ENCODE results near the gene C1orf35. TPM values are rescaled to one million over a fixed set of nuclear protein-coding genes. Genes with fewer than 3 reads are reported as not detected.

C1orf35 gene
- total RNA-seq, 5 donors from 2014 or later (not counting 1 experiment from before 2014, with no cell fraction given), result 19.7 to 34.0 (median 32.3) TPM

DNA sequence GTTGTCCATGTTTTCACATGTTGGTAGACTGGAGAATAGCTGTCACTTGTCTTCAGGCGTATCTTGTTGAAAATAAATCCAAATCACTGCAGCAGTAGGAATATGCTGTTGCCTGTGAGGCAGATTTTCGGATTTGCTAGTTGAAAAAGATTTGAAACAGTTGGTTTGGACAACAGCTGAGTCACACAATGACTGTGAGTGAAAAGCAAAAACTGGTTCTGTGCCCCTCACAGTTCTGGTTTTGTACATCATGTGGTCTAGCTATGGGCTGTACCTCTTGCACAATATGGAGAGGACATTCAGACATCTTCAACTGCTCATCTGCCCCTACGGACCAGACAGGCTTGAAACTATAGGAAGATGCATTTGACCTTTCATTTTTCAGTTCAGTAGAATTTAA is 18.8 kb downstream of the C1orf35 start:
- Histone ChIP-seq H3K27me3 (replicated peaks in 1 of 2; ENCODE audit: control insufficient read depth in 2 of 2, extremely low read depth in 1 of 2, insufficient read depth in 2 of 2, low read length in 1 of 2) (no peaks in the 10 kb centered on the region), H3K4me3 (ENCODE audit: control insufficient read depth in 1 of 2, extremely low read depth in 1 of 2, low read length in 1 of 2) (peak overlapping the region; percentile 88 to 95), H3K36me3 (ENCODE audit: control insufficient read depth in 2 of 2, extremely low read depth in 1 of 2, insufficient read depth in 1 of 2, low read length in 1 of 2) (peaks cover 2 to 10% of the 10 kb centered on the region in 2 donors), H3K4me1 (ENCODE audit: control insufficient read depth in 1 of 2, extremely low read depth in 1 of 2, insufficient read depth in 2 of 2, low read length in 2 of 2) (peaks cover 46 to 87% of the 10 kb centered on the region in 2 experiments), H3K9me3 (no peaks in the 10 kb centered on the region), H3K27ac (ENCODE audit: low read length) (peak overlapping the region; percentile 87)
- Mint-ChIP-seq H3K4me1 (peaks cover 64 to 74% (median 69%) of the 10 kb centered on the region in 3 donors), H3K4me3 (peak overlapping the region; percentile 93 to 94 (median 94)), H3K27me3 (no peaks in the 10 kb centered on the region), H3K36me3 (peaks cover 21% of the 10 kb centered on the region), H3K27ac (peak overlapping the region; percentile 91), H3K9me3 (no peaks in the 10 kb centered on the region)
- ATAC-seq (replicated peaks in 1 of 4) (no peak), DNase-seq (no peak)
- 20% methylated on average over 1 of the region's 3 CpGs for WGBS (ENCODE audit: insufficient coverage)
- ChIA-PET CTCF (no interaction called here), POLR2A (interaction anchor here in 1 of 2 donors (0.6 to 2.2 kb wide), 3 partner anchors 15 to 1383 kb away, joined by 3 to 5 read pairs (median 4); no protein-coding TSS in a partner anchor)

DNA sequence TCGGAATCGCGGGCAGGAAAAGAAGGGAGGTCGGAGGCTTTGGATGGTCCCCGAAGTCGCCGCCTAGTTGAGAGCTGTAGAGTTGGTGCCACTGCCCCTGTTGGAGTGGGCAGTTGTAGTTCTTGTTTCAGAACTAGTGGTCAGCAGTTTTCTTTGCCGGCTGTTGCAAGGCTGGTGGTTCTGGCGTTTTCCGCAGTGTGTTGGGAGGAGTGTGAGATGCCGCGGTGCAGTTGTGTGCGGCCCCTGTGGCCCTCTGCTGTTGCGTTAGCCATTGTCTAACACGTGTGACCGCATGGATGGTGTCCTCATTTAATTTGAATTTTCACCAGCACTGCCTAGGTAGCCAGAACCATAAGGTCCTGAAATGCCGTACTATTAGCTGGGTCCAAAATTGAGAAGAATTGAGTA is 19.2 kb downstream of the C1orf35 start:
- H3K36me3 ChIP-seq (ENCODE audit: control insufficient read depth in 2 of 2, extremely low read depth in 1 of 2, insufficient read depth in 1 of 2, low read length in 1 of 2), result peaks cover 2 to 9% of the 10 kb centered on the region in 2 donors
- peak overlapping the region; percentile 87 for H3K27ac ChIP-seq (ENCODE audit: low read length)
- no peak for ATAC-seq (replicated peaks in 1 of 4)
- H3K4me1 ChIP-seq (ENCODE audit: control insufficient read depth in 1 of 2, extremely low read depth in 1 of 2, insufficient read depth in 2 of 2, low read length in 2 of 2), result peaks cover 43 to 84% of the 10 kb centered on the region in 2 experiments
- WGBS (ENCODE audit: insufficient coverage), result 12% methylated on average over 17 of the region's 17 CpGs
- H3K9me3 ChIP-seq, result no peaks in the 10 kb centered on the region
- Mint-ChIP-seq H3K27me3 (no peaks in the 10 kb centered on the region), H3K9me3 (no peaks in the 10 kb centered on the region), H3K27ac (peak overlapping the region; percentile 91), H3K36me3 (peaks cover 21% of the 10 kb centered on the region), H3K4me1 (peaks cover 60 to 72% (median 65%) of the 10 kb centered on the region in 3 donors), H3K4me3 (peak overlapping the region; percentile 93 to 94 (median 94))
- CTCF ChIA-PET, result no interaction called here
- no peak for DNase-seq
- POLR2A ChIA-PET, result interaction anchor here in 1 of 2 donors (0.6 to 2.2 kb wide), 3 partner anchors 15 to 1383 kb away, joined by 3 to 5 read pairs (median 4); no protein-coding TSS in a partner anchor
- no peaks in the 10 kb centered on the region for H3K27me3 ChIP-seq (replicated peaks in 1 of 2; ENCODE audit: control insufficient read depth in 2 of 2, extremely low read depth in 1 of 2, insufficient read depth in 2 of 2, low read length in 1 of 2)
- H3K4me3 ChIP-seq (ENCODE audit: control insufficient read depth in 1 of 2, extremely low read depth in 1 of 2, low read length in 1 of 2), result peak overlapping the region; percentile 88 to 95

DNA sequence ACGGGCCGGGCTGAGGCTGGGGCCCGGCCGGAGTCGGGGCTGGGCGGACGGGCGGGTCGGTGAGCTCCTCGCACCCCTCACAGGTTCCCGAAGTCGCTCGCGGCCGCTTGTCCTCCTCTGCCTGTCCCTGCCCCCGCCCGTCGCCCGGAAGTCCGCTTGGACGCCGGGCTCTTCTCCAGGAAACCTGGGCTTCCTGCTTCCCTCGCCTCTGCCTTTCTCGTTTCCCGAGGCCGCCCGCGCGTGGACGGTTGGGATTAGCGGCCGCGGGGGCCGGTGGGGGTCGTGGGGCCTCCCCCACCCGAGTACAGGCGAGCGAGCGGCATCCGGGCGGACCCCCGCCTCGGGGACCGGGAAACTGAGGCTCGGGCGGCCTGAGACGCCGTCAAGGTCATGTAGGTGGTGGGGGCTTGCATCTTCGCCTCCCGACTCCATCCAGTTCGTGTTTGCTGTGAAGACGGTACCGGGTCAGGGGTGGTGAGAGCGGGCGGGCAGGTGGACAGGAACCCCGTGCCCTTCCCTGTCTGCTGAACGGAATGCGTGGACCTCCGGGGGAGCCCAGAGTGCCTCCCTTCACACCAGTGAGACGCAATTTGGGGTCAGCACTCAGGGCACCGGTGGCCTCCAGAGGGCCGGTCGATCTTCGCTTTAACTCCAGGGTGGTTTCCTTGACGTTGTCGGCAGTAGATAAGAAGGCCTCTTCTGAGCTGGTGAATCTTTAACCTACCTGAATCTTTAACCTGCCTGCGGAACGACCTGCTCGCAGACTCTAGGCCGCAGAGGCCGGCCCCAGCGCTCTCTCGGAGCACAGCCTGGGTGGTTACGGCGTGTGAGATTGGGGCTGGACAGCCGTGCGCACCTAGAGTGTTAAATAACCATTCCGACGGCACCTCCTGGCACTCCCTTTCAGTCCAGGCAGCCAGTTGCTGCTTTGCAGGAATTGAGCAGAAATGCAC is 19.9 kb downstream of the C1orf35 start:
- peaks cover 57 to 67% (median 58%) of the 10 kb centered on the region in 3 donors for H3K4me1 Mint-ChIP-seq
- Histone ChIP-seq H3K4me1 (ENCODE audit: control insufficient read depth in 1 of 2, extremely low read depth in 1 of 2, insufficient read depth in 2 of 2, low read length in 2 of 2) (peaks cover 38 to 77% of the 10 kb centered on the region in 2 experiments), H3K27me3 (replicated peaks in 1 of 2; ENCODE audit: control insufficient read depth in 2 of 2, extremely low read depth in 1 of 2, insufficient read depth in 2 of 2, low read length in 1 of 2) (no peaks in the 10 kb centered on the region), H3K4me3 (ENCODE audit: control insufficient read depth in 1 of 2, extremely low read depth in 1 of 2, low read length in 1 of 2) (peak overlapping the region; percentile 88 to 95), H3K27ac (ENCODE audit: low read length) (peak overlapping the region; percentile 87), H3K9me3 (no peaks in the 10 kb centered on the region), H3K36me3 (ENCODE audit: control insufficient read depth in 2 of 2, extremely low read depth in 1 of 2, insufficient read depth in 1 of 2, low read length in 1 of 2) (peaks cover 2 to 4% of the 10 kb centered on the region in 2 donors)
- ChIA-PET CTCF (interaction anchor here in 1 of 2 donors (1.0 to 1.2 kb wide), 2 partner anchors 27 to 403 kb away, joined by 4 read pairs; partner anchors contain the start of genes MRPL55 and RNF187), POLR2A (interaction anchor here in 1 of 2 donors (1.0 to 2.2 kb wide), 3 partner anchors 9 to 83 kb away, joined by 4 to 6 read pairs (median 5); partner anchors contain the start of gene IBA57)
- under 1% methylated on average over 52 of the region's 79 CpGs for WGBS (ENCODE audit: insufficient coverage)
- peak in 5 of 35 experiments; percentile 21 to 56 (median 32) for DNase-seq
- H3K36me3 Mint-ChIP-seq, result peaks cover 21% of the 10 kb centered on the region
- H3K9me3 Mint-ChIP-seq, result no peaks in the 10 kb centered on the region
- ATAC-seq (replicated peaks in 1 of 4), result peak; percentile 20 to 32 (median 27)
- peak overlapping the region; percentile 91 for H3K27ac Mint-ChIP-seq
- no peaks in the 10 kb centered on the region for H3K27me3 Mint-ChIP-seq
- H3K4me3 Mint-ChIP-seq, result peak overlapping the region; percentile 93 to 94 (median 94)

DNA sequence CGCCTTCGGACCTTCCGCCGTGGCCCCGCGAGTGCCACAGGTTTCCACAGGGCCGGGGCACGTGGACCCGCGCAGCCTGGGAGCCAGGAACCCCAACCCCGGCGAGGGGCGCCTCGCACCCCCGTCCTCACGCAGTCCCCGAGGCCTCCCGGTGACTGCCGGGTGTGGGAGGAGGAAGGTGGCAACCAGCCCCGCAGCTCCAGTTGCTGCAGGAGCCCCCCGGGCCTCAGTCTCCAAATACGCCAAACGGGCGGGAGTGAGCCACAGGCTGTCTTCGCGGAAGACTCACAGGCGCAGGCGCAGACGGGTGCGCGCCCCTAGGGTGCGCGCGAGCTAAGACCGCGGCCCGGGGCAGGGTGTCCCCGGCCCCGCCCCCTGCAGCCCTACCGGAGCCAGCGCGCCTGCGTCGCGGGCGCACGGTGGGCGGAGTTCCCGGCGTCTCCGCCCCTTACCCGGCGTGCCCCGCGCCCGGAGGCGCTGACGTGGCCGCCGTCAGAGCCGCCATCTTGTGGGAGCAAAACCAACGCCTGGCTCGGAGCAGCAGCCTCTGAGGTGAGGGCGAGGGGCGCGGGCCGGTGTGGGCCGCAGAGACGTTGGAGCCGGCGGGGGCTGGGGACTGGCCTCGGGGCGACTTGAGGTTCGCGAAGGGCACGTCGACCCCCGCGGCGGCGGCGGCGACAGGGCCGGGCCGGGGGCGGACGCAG is 20.8 kb downstream of the C1orf35 start, which contains the start of gene ARF1:
Gene ARF1, plus strand, starts transcription at position 495 of the 704 bp plus-strand sequence. CDS start 14,407 bp downstream, outside the sequence.
- Histone ChIP-seq H3K36me3 (ENCODE audit: control insufficient read depth in 2 of 2, extremely low read depth in 1 of 2, insufficient read depth in 1 of 2, low read length in 1 of 2) (peaks cover 0 to 2% of the 10 kb centered on the region in 2 donors), H3K4me3 (ENCODE audit: control insufficient read depth in 1 of 2, extremely low read depth in 1 of 2, low read length in 1 of 2) (peak within 1 kb of the TSS; percentile 88 to 95), H3K4me1 (ENCODE audit: control insufficient read depth in 1 of 2, extremely low read depth in 1 of 2, insufficient read depth in 2 of 2, low read length in 2 of 2) (peaks cover 31 to 68% of the 10 kb centered on the region in 2 experiments), H3K9me3 (no peaks in the 10 kb centered on the region), H3K27ac (ENCODE audit: low read length) (peak within 1 kb of the TSS; percentile 87), H3K27me3 (replicated peaks in 1 of 2; ENCODE audit: control insufficient read depth in 2 of 2, extremely low read depth in 1 of 2, insufficient read depth in 2 of 2, low read length in 1 of 2) (no peaks in the 10 kb centered on the region)
- H3K9me3 Mint-ChIP-seq, result no peaks in the 10 kb centered on the region
- no peaks in the 10 kb centered on the region for H3K27me3 Mint-ChIP-seq
- peaks cover 16% of the 10 kb centered on the region for H3K36me3 Mint-ChIP-seq
- peak within 1 kb of the TSS; percentile 93 to 94 (median 94) for H3K4me3 Mint-ChIP-seq
- ATAC-seq (replicated peaks in 1 of 4) (peak; percentile 85 to 92 (median 88)), DNase-seq (peak; percentile 83 to 98 (median 90))
- POLR2A ChIA-PET, result interaction anchor here (0.6 to 2.2 kb wide), 6 partner anchors 10 to 376 kb away, joined by 3 to 6 read pairs (median 4); partner anchors contain the start of gene IBA57 (in 1 of the 2)
- WGBS (ENCODE audit: insufficient coverage), result under 1% methylated on average over 87 of the region's 87 CpGs
- peak within 1 kb of the TSS; percentile 91 for H3K27ac Mint-ChIP-seq
- CTCF ChIA-PET, result interaction anchor here (1.0 to 1.2 kb wide), 4 partner anchors 23 to 404 kb away, joined by 3 to 4 read pairs (median 4); partner anchors contain the start of genes MRPL55 (in 1 of the 2) and RNF187 (in 1 of the 2)
- peaks cover 50 to 59% (median 53%) of the 10 kb centered on the region in 3 donors for H3K4me1 Mint-ChIP-seq

DNA sequence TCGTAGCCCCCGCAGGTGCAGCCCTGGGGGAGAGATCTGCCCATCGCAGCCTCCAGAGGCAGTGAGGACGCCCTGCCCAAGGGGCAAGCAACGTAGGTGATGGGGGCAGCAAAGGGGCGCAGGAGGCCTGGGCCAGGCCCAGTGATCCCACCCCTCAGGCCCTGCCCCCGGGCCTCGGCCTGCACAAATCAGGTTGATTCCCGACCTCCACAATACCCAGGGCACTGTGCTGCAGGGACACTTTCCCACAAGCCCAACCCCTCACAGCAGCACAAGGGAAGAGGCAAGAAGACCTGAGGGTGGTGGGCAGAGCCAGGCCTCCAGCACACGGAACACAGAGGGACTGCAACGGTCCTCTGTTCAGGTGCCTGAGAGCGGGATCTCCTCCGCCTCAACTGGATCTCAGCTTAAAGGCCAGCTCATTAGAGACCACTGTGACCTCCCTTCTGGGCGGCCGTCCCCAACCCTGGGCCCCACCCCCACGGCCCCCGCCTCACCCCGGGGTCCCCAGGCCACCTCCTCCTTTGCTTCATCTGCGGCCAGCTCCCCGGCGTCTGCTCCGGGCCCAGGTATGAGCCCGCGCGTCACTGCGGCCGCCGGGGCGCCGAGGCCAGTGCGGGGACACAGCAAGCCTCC is 21.4 kb downstream of the C1orf35 start:
- no peaks in the 10 kb centered on the region for H3K27me3 ChIP-seq (replicated peaks in 1 of 2; ENCODE audit: control insufficient read depth in 2 of 2, extremely low read depth in 1 of 2, insufficient read depth in 2 of 2, low read length in 1 of 2)
- peaks cover 16% of the 10 kb centered on the region for H3K36me3 Mint-ChIP-seq
- peak; percentile 1 to 24 (median 10) for ATAC-seq (replicated peaks in 1 of 4)
- H3K36me3 ChIP-seq (ENCODE audit: control insufficient read depth in 2 of 2, extremely low read depth in 1 of 2, insufficient read depth in 1 of 2, low read length in 1 of 2), result peaks cover 0 to 2% of the 10 kb centered on the region in 2 donors
- 5% methylated on average over 25 of the region's 31 CpGs for WGBS (ENCODE audit: insufficient coverage)
- H3K27ac Mint-ChIP-seq, result no peak overlapping the region
- ChIA-PET POLR2A (interaction anchor here (0.6 to 1.4 kb wide), 5 partner anchors 11 to 377 kb away, joined by 3 to 6 read pairs (median 4); partner anchors contain the start of gene IBA57 (in 1 of the 2)), CTCF (interaction anchor here (1.0 to 1.2 kb wide), 4 partner anchors 24 to 405 kb away, joined by 3 to 4 read pairs (median 4); partner anchors contain the start of genes MRPL55 (in 1 of the 2) and RNF187 (in 1 of the 2))
- no peak overlapping the region for H3K27ac ChIP-seq (ENCODE audit: low read length)
- peak overlapping the region; percentile 75 to 94 (median 82) for H3K4me3 Mint-ChIP-seq
- H3K4me3 ChIP-seq (ENCODE audit: control insufficient read depth in 1 of 2, extremely low read depth in 1 of 2, low read length in 1 of 2), result peak overlapping the region; percentile 71 to 95
- peaks cover 26 to 62% of the 10 kb centered on the region in 2 experiments for H3K4me1 ChIP-seq (ENCODE audit: control insufficient read depth in 1 of 2, extremely low read depth in 1 of 2, insufficient read depth in 2 of 2, low read length in 2 of 2)
- H3K9me3 ChIP-seq, result no peaks in the 10 kb centered on the region
- H3K4me1 Mint-ChIP-seq, result peaks cover 43 to 53% (median 49%) of the 10 kb centered on the region in 3 donors
- DNase-seq, result peak in 1 of 35 experiments; percentile 38
- no peaks in the 10 kb centered on the region for H3K27me3 Mint-ChIP-seq
- no peaks in the 10 kb centered on the region for H3K9me3 Mint-ChIP-seq
